ENCODE data around the gene FAM222A.

FAM222A gene

GRCh38 chr12:109808876-109809646, 95.4 kb downstream of the FAM222A start:
- H3K36me3 ChIP-seq (ENCODE audit: control insufficient read depth in 2 of 2, insufficient read depth in 2 of 2, low read length in 2 of 2) = no peaks in the 10 kb centered on the region
- H3K9ac ChIP-seq (ENCODE audit: low read length in 2 of 2) = no peak overlapping the region
- H3K4me3 ChIP-seq (ENCODE audit: low read length in 2 of 2) = no peak overlapping the region
- no peak overlapping the region for H3K27ac ChIP-seq (ENCODE audit: low read length)
- no peaks in the 10 kb centered on the region for H3K9me3 ChIP-seq (ENCODE audit: control insufficient read depth in 2 of 2, low read length in 2 of 2)
- peaks cover 6% of the 10 kb centered on the region for H3K4me1 ChIP-seq (ENCODE audit: control insufficient read depth, insufficient read depth, low read length)
- H3K27me3 ChIP-seq (ENCODE audit: control insufficient read depth in 1 of 2, insufficient read depth in 2 of 2, low read length in 2 of 2) = peaks cover 0 to 6% of the 10 kb centered on the region in 2 donors

- no peaks in the 10 kb centered on the region for H3K36me3 ChIP-seq (ENCODE audit: control insufficient read depth in 2 of 2, insufficient read depth in 2 of 2, low read length in 2 of 2)
- H3K9ac ChIP-seq (ENCODE audit: low read length in 2 of 2) = no peak overlapping the region
- no peaks in the 10 kb centered on the region for H3K9me3 ChIP-seq (ENCODE audit: control insufficient read depth in 2 of 2, low read length in 2 of 2)
- no peak overlapping the region for H3K27ac ChIP-seq (ENCODE audit: low read length)
- no peaks in the 10 kb centered on the region for H3K4me1 ChIP-seq (ENCODE audit: control insufficient read depth, insufficient read depth, low read length)
- H3K4me3 ChIP-seq (ENCODE audit: low read length in 2 of 2) = no peak overlapping the region
- H3K27me3 ChIP-seq (ENCODE audit: control insufficient read depth in 1 of 2, insufficient read depth in 2 of 2, low read length in 2 of 2) = peaks cover 0 to 8% of the 10 kb centered on the region in 2 donors
Observed at GRCh38 chr12:109810954-109811623, 97.5 kb downstream of the FAM222A start.

GRCh38 chr12:109811624-109811995, 98.0 kb downstream of the FAM222A start:
- H3K4me1 ChIP-seq (ENCODE audit: control insufficient read depth, insufficient read depth, low read length) = no peaks in the 10 kb centered on the region

GRCh38 chr12:109813810-109814416, 100.3 kb downstream of the FAM222A start:
- Histone ChIP-seq H3K36me3 (ENCODE audit: control insufficient read depth in 2 of 2, insufficient read depth in 2 of 2, low read length in 2 of 2) (no peaks in the 10 kb centered on the region), H3K9me3 (ENCODE audit: control insufficient read depth in 2 of 2, low read length in 2 of 2) (no peaks in the 10 kb centered on the region), H3K27ac (ENCODE audit: low read length) (no peak overlapping the region), H3K4me3 (ENCODE audit: low read length in 2 of 2) (no peak overlapping the region), H3K9ac (ENCODE audit: low read length in 2 of 2) (no peak overlapping the region), H3K4me1 (ENCODE audit: control insufficient read depth, insufficient read depth, low read length) (no peaks in the 10 kb centered on the region), H3K27me3 (ENCODE audit: control insufficient read depth in 1 of 2, insufficient read depth in 2 of 2, low read length in 2 of 2) (peaks cover 15 to 17% of the 10 kb centered on the region in 2 donors)

More at GRCh38 chr12:109811624-109811995, 98.0 kb downstream of the FAM222A start:
- H3K4me3 ChIP-seq (ENCODE audit: low read length in 2 of 2) = no peak overlapping the region
- H3K9me3 ChIP-seq (ENCODE audit: control insufficient read depth in 2 of 2, low read length in 2 of 2) = no peaks in the 10 kb centered on the region
- H3K36me3 ChIP-seq (ENCODE audit: control insufficient read depth in 2 of 2, insufficient read depth in 2 of 2, low read length in 2 of 2) = no peaks in the 10 kb centered on the region
- H3K9ac ChIP-seq (ENCODE audit: low read length in 2 of 2) = no peak overlapping the region
- peaks cover 0 to 8% of the 10 kb centered on the region in 2 donors for H3K27me3 ChIP-seq (ENCODE audit: control insufficient read depth in 1 of 2, insufficient read depth in 2 of 2, low read length in 2 of 2)
- H3K27ac ChIP-seq (ENCODE audit: low read length) = no peak overlapping the region

- Histone ChIP-seq H3K9me3 (ENCODE audit: control insufficient read depth in 2 of 2, low read length in 2 of 2) (no peaks in the 10 kb centered on the region), H3K9ac (ENCODE audit: low read length in 2 of 2) (no peak overlapping the region), H3K36me3 (ENCODE audit: control insufficient read depth in 2 of 2, insufficient read depth in 2 of 2, low read length in 2 of 2) (no peaks in the 10 kb centered on the region), H3K4me3 (ENCODE audit: low read length in 2 of 2) (no peak overlapping the region), H3K27me3 (ENCODE audit: control insufficient read depth in 1 of 2, insufficient read depth in 2 of 2, low read length in 2 of 2) (peaks cover 20% of the 10 kb centered on the region in 2 donors), H3K4me1 (ENCODE audit: control insufficient read depth, insufficient read depth, low read length) (no peaks in the 10 kb centered on the region), H3K27ac (ENCODE audit: low read length) (no peak overlapping the region)
Observed at GRCh38 chr12:109814600-109815150, 101.0 kb downstream of the FAM222A start.

GRCh38 chr12:109815225-109815624, 101.6 kb downstream of the FAM222A start:
- Histone ChIP-seq H3K4me3 (ENCODE audit: low read length in 2 of 2) (no peak overlapping the region), H3K4me1 (ENCODE audit: control insufficient read depth, insufficient read depth, low read length) (no peaks in the 10 kb centered on the region), H3K9me3 (ENCODE audit: control insufficient read depth in 2 of 2, low read length in 2 of 2) (no peaks in the 10 kb centered on the region), H3K27me3 (ENCODE audit: control insufficient read depth in 1 of 2, insufficient read depth in 2 of 2, low read length in 2 of 2) (peaks cover 16 to 20% of the 10 kb centered on the region in 2 donors), H3K36me3 (ENCODE audit: control insufficient read depth in 2 of 2, insufficient read depth in 2 of 2, low read length in 2 of 2) (no peaks in the 10 kb centered on the region), H3K9ac (ENCODE audit: low read length in 2 of 2) (no peak overlapping the region), H3K27ac (ENCODE audit: low read length) (no peak overlapping the region)

GRCh38 chr12:109815757-109816617, 102.4 kb downstream of the FAM222A start:
- Histone ChIP-seq H3K27me3 (ENCODE audit: control insufficient read depth in 1 of 2, insufficient read depth in 2 of 2, low read length in 2 of 2) (peaks cover 14 to 20% of the 10 kb centered on the region in 2 donors), H3K4me3 (ENCODE audit: low read length in 2 of 2) (no peak overlapping the region), H3K9ac (ENCODE audit: low read length in 2 of 2) (no peak overlapping the region), H3K4me1 (ENCODE audit: control insufficient read depth, insufficient read depth, low read length) (no peaks in the 10 kb centered on the region), H3K27ac (ENCODE audit: low read length) (no peak overlapping the region), H3K36me3 (ENCODE audit: control insufficient read depth in 2 of 2, insufficient read depth in 2 of 2, low read length in 2 of 2) (no peaks in the 10 kb centered on the region), H3K9me3 (ENCODE audit: control insufficient read depth in 2 of 2, low read length in 2 of 2) (no peaks in the 10 kb centered on the region)

- no peak overlapping the region for H3K27ac ChIP-seq (ENCODE audit: low read length)
- H3K36me3 ChIP-seq (ENCODE audit: control insufficient read depth in 2 of 2, insufficient read depth in 2 of 2, low read length in 2 of 2) = no peaks in the 10 kb centered on the region
- H3K4me1 ChIP-seq (ENCODE audit: control insufficient read depth, insufficient read depth, low read length) = no peaks in the 10 kb centered on the region
- no peaks in the 10 kb centered on the region for H3K9me3 ChIP-seq (ENCODE audit: control insufficient read depth in 2 of 2, low read length in 2 of 2)
- H3K4me3 ChIP-seq (ENCODE audit: low read length in 2 of 2) = no peak overlapping the region
- no peak overlapping the region for H3K9ac ChIP-seq (ENCODE audit: low read length in 2 of 2)
- H3K27me3 ChIP-seq (ENCODE audit: control insufficient read depth in 1 of 2, insufficient read depth in 2 of 2, low read length in 2 of 2) = peaks cover 14 to 20% of the 10 kb centered on the region in 2 donors
Observed at GRCh38 chr12:109816870-109817269, 103.2 kb downstream of the FAM222A start.

GRCh38 chr12:109817627-109818231, 104.1 kb downstream of the FAM222A start:
- H3K27ac ChIP-seq (ENCODE audit: low read length) = no peak overlapping the region
- peaks cover 14 to 20% of the 10 kb centered on the region in 2 donors for H3K27me3 ChIP-seq (ENCODE audit: control insufficient read depth in 1 of 2, insufficient read depth in 2 of 2, low read length in 2 of 2)

GRCh38 chr12:109818253-109818652, 104.6 kb downstream of the FAM222A start:
- H3K36me3 ChIP-seq (ENCODE audit: control insufficient read depth in 2 of 2, insufficient read depth in 2 of 2, low read length in 2 of 2) = no peaks in the 10 kb centered on the region
- no peak overlapping the region for H3K9ac ChIP-seq (ENCODE audit: low read length in 2 of 2)
- H3K4me1 ChIP-seq (ENCODE audit: control insufficient read depth, insufficient read depth, low read length) = no peaks in the 10 kb centered on the region

More at GRCh38 chr12:109817627-109818231, 104.1 kb downstream of the FAM222A start:
- Histone ChIP-seq H3K4me1 (ENCODE audit: control insufficient read depth, insufficient read depth, low read length) (no peaks in the 10 kb centered on the region), H3K4me3 (ENCODE audit: low read length in 2 of 2) (no peak overlapping the region), H3K36me3 (ENCODE audit: control insufficient read depth in 2 of 2, insufficient read depth in 2 of 2, low read length in 2 of 2) (no peaks in the 10 kb centered on the region), H3K9me3 (ENCODE audit: control insufficient read depth in 2 of 2, low read length in 2 of 2) (no peaks in the 10 kb centered on the region), H3K9ac (ENCODE audit: low read length in 2 of 2) (no peak overlapping the region)

More at GRCh38 chr12:109818253-109818652, 104.6 kb downstream of the FAM222A start:
- H3K27ac ChIP-seq (ENCODE audit: low read length) = no peak overlapping the region
- peaks cover 14 to 20% of the 10 kb centered on the region in 2 donors for H3K27me3 ChIP-seq (ENCODE audit: control insufficient read depth in 1 of 2, insufficient read depth in 2 of 2, low read length in 2 of 2)
- H3K4me3 ChIP-seq (ENCODE audit: low read length in 2 of 2) = no peak overlapping the region
- H3K9me3 ChIP-seq (ENCODE audit: control insufficient read depth in 2 of 2, low read length in 2 of 2) = no peaks in the 10 kb centered on the region
